Measurements from ENCODE around the gene IL19.

Gene IL19

DNA sequence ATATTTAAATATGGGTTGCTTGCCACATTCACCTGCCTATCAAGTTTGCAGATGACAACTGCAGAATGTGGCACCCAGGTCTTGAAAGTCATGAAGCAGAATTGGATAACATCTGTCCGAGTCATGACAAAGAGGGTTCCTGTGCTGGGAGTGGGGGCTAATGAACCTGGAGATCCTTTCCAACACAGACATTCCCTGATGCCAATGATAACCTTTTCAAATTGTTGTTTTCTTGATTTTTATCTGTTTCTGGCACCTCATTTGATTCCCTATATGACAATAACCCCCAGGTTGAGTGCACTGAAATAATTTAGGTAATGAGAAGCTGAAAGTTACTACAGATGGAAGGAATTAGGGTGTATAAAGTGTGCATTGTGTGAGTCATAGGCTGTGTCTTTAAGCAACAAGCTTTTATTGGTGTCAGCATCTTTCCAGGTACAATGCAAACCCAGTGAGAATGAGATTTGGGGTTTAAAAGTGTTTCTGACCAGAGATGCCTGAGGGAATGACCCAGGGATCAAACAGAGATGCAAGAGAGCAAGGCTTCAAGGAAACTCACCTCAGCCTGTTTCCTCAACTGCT lies 33.7 kb downstream of the IL19 start:
- no peaks in the 10 kb centered on the region for H3K36me3 ChIP-seq (ENCODE audit: control insufficient read depth in 1 of 2, insufficient read depth in 2 of 2, low read depth in 1 of 2, low read length in 2 of 2)

DNA sequence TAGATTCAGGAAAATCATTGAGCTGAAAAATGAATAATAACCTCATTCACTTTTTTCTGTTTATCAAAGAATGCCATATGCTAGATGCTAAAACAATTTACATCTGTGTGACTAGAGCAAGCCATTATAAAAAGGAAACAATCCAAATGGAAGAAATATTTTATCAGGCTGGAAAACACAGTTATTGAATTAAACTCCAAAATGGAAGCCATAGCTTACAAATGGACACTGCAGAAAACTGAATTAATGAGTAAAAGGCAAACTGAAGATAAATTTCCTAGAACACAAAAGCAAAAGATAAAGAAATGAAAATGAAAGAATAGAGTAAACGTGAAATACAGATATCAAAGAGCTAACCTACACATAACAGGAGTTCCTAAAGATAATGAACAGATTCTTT lies 34.8 kb downstream of the IL19 start:
- no peak overlapping the region for H2BK15ac ChIP-seq (ENCODE audit: low read depth, poor library complexity, severe bottlenecking)
- no peak overlapping the region for H3K4me2 ChIP-seq (ENCODE audit: low read length, poor library complexity, severe bottlenecking)
- H3K14ac ChIP-seq (ENCODE audit: low read length in 2 of 2) = no peak overlapping the region
- H3K4ac ChIP-seq (ENCODE audit: low read depth in 1 of 2, low read length in 2 of 2) = no peak overlapping the region
- no peak overlapping the region for H3K23ac ChIP-seq (ENCODE audit: low read length in 2 of 2)
- H3K9ac ChIP-seq (ENCODE audit: low read length) = no peak overlapping the region
- H3K36me3 ChIP-seq (ENCODE audit: control insufficient read depth in 1 of 2, insufficient read depth in 2 of 2, low read depth in 1 of 2, low read length in 2 of 2) = no peaks in the 10 kb centered on the region
- WGBS = no CpG with 5 or more reads among the region's 1 CpG
- no peaks in the 10 kb centered on the region for H3K4me1 ChIP-seq (ENCODE audit: control insufficient read depth, insufficient read depth, low read depth, low read length)
- no peak for DNase-seq
- no peak overlapping the region for H3K27ac ChIP-seq (ENCODE audit: low read length, poor library complexity, severe bottlenecking)
- no peak overlapping the region for H3K18ac ChIP-seq (ENCODE audit: low read depth in 1 of 2, low read length in 2 of 2)
- H3K4me3 ChIP-seq (ENCODE audit: insufficient read depth in 1 of 2, low read depth in 1 of 2, low read length in 2 of 2) = no peak overlapping the region
- H4K8ac ChIP-seq (ENCODE audit: low read length) = no peak overlapping the region
- H2AFZ ChIP-seq (ENCODE audit: low read depth, low read length) = no peak overlapping the region
- peaks cover 10 to 28% of the 10 kb centered on the region in 2 experiments for H3K27me3 ChIP-seq (ENCODE audit: control insufficient read depth in 1 of 2, insufficient read depth in 1 of 2, low read length in 2 of 2)
- no peak overlapping the region for H2AK5ac ChIP-seq (ENCODE audit: low read length, severe bottlenecking)
- no peak overlapping the region for H2BK5ac ChIP-seq (ENCODE audit: low read depth, low read length, poor library complexity, severe bottlenecking)
- no peaks in the 10 kb centered on the region for H3K79me1 ChIP-seq (replicated peaks; ENCODE audit: low read length, poor library complexity, severe bottlenecking)
- H2BK12ac ChIP-seq (ENCODE audit: low read length in 2 of 2) = no peak overlapping the region
- no peak overlapping the region for H4K91ac ChIP-seq (ENCODE audit: low read length)
- H2BK120ac ChIP-seq (ENCODE audit: low read depth, low read length) = no peak overlapping the region
- H3K9me3 ChIP-seq (ENCODE audit: control insufficient read depth, low read length) = no peaks in the 10 kb centered on the region

More for the DNA sequence above, 33.7 kb downstream of the IL19 start:
- Histone ChIP-seq H3K9ac (ENCODE audit: low read length) (no peak overlapping the region), H2BK12ac (ENCODE audit: low read length in 2 of 2) (peak overlapping the region in 1 of 2 experiments; percentile 3), H3K9me3 (ENCODE audit: control insufficient read depth, low read length) (no peaks in the 10 kb centered on the region), H2BK120ac (ENCODE audit: low read depth, low read length) (no peak overlapping the region), H4K91ac (ENCODE audit: low read length) (no peak overlapping the region), H4K8ac (ENCODE audit: low read length) (no peak overlapping the region), H3K27me3 (ENCODE audit: control insufficient read depth in 1 of 2, insufficient read depth in 1 of 2, low read length in 2 of 2) (peaks cover 10 to 36% of the 10 kb centered on the region in 2 experiments), H2BK15ac (ENCODE audit: low read depth, poor library complexity, severe bottlenecking) (no peak overlapping the region), H3K23ac (ENCODE audit: low read length in 2 of 2) (no peak overlapping the region), H3K14ac (ENCODE audit: low read length in 2 of 2) (no peak overlapping the region), H2AFZ (ENCODE audit: low read depth, low read length) (no peak overlapping the region), H3K27ac (ENCODE audit: low read length, poor library complexity, severe bottlenecking) (no peak overlapping the region), H3K18ac (ENCODE audit: low read depth in 1 of 2, low read length in 2 of 2) (no peak overlapping the region), H3K4me1 (ENCODE audit: control insufficient read depth, insufficient read depth, low read depth, low read length) (no peaks in the 10 kb centered on the region), H3K4ac (ENCODE audit: low read depth in 1 of 2, low read length in 2 of 2) (no peak overlapping the region), H2BK5ac (ENCODE audit: low read depth, low read length, poor library complexity, severe bottlenecking) (no peak overlapping the region), H3K4me2 (ENCODE audit: low read length, poor library complexity, severe bottlenecking) (no peak overlapping the region), H3K79me1 (replicated peaks; ENCODE audit: low read length, poor library complexity, severe bottlenecking) (no peaks in the 10 kb centered on the region), H2AK5ac (ENCODE audit: low read length, severe bottlenecking) (no peak overlapping the region), H3K4me3 (ENCODE audit: insufficient read depth in 1 of 2, low read depth in 1 of 2, low read length in 2 of 2) (no peak overlapping the region)
- WGBS = 88% methylated on average over 1 of the region's 1 CpG
- no peak for DNase-seq

DNA sequence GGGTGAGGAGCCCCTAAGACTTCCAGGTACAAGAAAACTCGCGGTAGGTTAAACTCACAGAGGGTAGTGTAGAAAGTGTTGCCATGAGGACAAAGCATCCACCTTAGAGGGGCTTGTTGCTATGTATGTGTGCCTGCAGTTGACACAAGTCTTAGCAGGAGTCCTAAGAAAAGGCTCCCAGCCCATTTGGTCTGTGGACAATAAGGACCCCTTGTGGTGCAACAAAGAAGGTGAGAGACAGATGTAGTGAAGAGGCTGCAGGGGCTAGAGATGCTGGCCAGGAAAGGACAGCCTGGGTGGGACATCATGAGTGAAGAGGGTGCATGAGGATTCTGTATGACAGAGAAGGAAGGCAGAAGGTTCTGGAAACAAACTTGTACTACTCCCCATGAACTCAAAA lies 38.0 kb downstream of the IL19 start:
- H3K4me3 ChIP-seq (ENCODE audit: insufficient read depth in 1 of 2, low read depth in 1 of 2, low read length in 2 of 2) = no peak overlapping the region
- H3K36me3 ChIP-seq (ENCODE audit: control insufficient read depth in 1 of 2, insufficient read depth in 2 of 2, low read depth in 1 of 2, low read length in 2 of 2) = no peaks in the 10 kb centered on the region
- no peak overlapping the region for H4K91ac ChIP-seq (ENCODE audit: low read length)
- no peaks in the 10 kb centered on the region for H3K4me1 ChIP-seq (ENCODE audit: control insufficient read depth, insufficient read depth, low read depth, low read length)
- H4K8ac ChIP-seq (ENCODE audit: low read length) = peak overlapping the region; percentile 4
- no peak overlapping the region for H3K23ac ChIP-seq (ENCODE audit: low read length in 2 of 2)
- H2AK5ac ChIP-seq (ENCODE audit: low read length, severe bottlenecking) = no peak overlapping the region
- no peak overlapping the region for H2AFZ ChIP-seq (ENCODE audit: low read depth, low read length)
- no peak overlapping the region for H3K27ac ChIP-seq (ENCODE audit: low read length, poor library complexity, severe bottlenecking)
- WGBS = 63% methylated on average over 2 of the region's 2 CpGs
- no peak overlapping the region for H2BK15ac ChIP-seq (ENCODE audit: low read depth, poor library complexity, severe bottlenecking)
- H2BK120ac ChIP-seq (ENCODE audit: low read depth, low read length) = no peak overlapping the region
- no peak overlapping the region for H3K18ac ChIP-seq (ENCODE audit: low read depth in 1 of 2, low read length in 2 of 2)
- no peak overlapping the region for H3K4me2 ChIP-seq (ENCODE audit: low read length, poor library complexity, severe bottlenecking)
- H3K4ac ChIP-seq (ENCODE audit: low read depth in 1 of 2, low read length in 2 of 2) = no peak overlapping the region
- H3K9ac ChIP-seq (ENCODE audit: low read length) = no peak overlapping the region
- peak; percentile 64 for DNase-seq
- H3K9me3 ChIP-seq (ENCODE audit: control insufficient read depth, low read length) = peaks cover 4% of the 10 kb centered on the region
- H2BK5ac ChIP-seq (ENCODE audit: low read depth, low read length, poor library complexity, severe bottlenecking) = no peak overlapping the region
- peak overlapping the region in 1 of 2 experiments; percentile 79 for H2BK12ac ChIP-seq (ENCODE audit: low read length in 2 of 2)
- no peaks in the 10 kb centered on the region for H3K79me1 ChIP-seq (replicated peaks; ENCODE audit: low read length, poor library complexity, severe bottlenecking)
- H3K14ac ChIP-seq (ENCODE audit: low read length in 2 of 2) = no peak overlapping the region
- peaks cover 10 to 28% of the 10 kb centered on the region in 2 experiments for H3K27me3 ChIP-seq (ENCODE audit: control insufficient read depth in 1 of 2, insufficient read depth in 1 of 2, low read length in 2 of 2)

DNA sequence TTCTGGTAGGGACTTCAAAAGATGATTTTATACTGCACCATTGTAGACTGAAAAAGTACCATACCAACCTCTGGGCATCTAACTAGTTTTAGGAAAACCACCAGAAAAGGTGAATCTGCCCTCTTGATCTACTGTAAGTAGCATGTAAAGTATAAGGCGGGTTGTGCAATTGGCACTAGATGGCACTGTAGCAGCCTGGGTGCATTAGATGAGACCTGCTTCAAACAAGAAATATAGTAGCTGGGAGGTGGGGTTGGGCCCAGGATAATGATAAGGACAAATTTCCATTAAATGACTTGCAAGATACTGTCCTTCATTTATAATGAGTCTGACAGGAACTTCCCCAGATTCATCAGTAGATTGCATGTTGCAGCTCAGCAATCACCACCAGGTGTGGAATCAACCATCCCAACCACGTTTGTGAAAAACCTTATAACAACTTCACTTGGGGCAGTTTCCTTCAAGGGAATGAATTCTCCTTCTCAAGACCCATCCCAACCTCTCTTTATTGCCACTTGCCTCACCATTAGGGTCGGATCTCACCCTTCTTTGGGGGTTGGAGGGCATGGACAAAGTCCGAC lies 39.0 kb downstream of the IL19 start:
- H2AK5ac ChIP-seq (ENCODE audit: low read length, severe bottlenecking) = no peak overlapping the region
- H4K91ac ChIP-seq (ENCODE audit: low read length) = no peak overlapping the region
- 66% methylated on average over 2 of the region's 4 CpGs for WGBS
- H2BK5ac ChIP-seq (ENCODE audit: low read depth, low read length, poor library complexity, severe bottlenecking) = no peak overlapping the region
- no peak overlapping the region for H3K9ac ChIP-seq (ENCODE audit: low read length)
- H3K9me3 ChIP-seq (ENCODE audit: control insufficient read depth, low read length) = peaks cover 4% of the 10 kb centered on the region
- no peak overlapping the region for H3K18ac ChIP-seq (ENCODE audit: low read depth in 1 of 2, low read length in 2 of 2)
- H3K4me2 ChIP-seq (ENCODE audit: low read length, poor library complexity, severe bottlenecking) = no peak overlapping the region
- DNase-seq = peak; percentile 43
- no peak overlapping the region for H3K23ac ChIP-seq (ENCODE audit: low read length in 2 of 2)
- no peak overlapping the region for H2BK120ac ChIP-seq (ENCODE audit: low read depth, low read length)
- no peak overlapping the region for H3K27ac ChIP-seq (ENCODE audit: low read length, poor library complexity, severe bottlenecking)
- H2AFZ ChIP-seq (ENCODE audit: low read depth, low read length) = no peak overlapping the region
- H3K36me3 ChIP-seq (ENCODE audit: control insufficient read depth in 1 of 2, insufficient read depth in 2 of 2, low read depth in 1 of 2, low read length in 2 of 2) = no peaks in the 10 kb centered on the region
- no peaks in the 10 kb centered on the region for H3K4me1 ChIP-seq (ENCODE audit: control insufficient read depth, insufficient read depth, low read depth, low read length)
- H2BK15ac ChIP-seq (ENCODE audit: low read depth, poor library complexity, severe bottlenecking) = no peak overlapping the region
- H3K14ac ChIP-seq (ENCODE audit: low read length in 2 of 2) = no peak overlapping the region
- no peak overlapping the region for H2BK12ac ChIP-seq (ENCODE audit: low read length in 2 of 2)
- H3K4ac ChIP-seq (ENCODE audit: low read depth in 1 of 2, low read length in 2 of 2) = no peak overlapping the region
- H3K27me3 ChIP-seq (ENCODE audit: control insufficient read depth in 1 of 2, insufficient read depth in 1 of 2, low read length in 2 of 2) = peaks cover 10 to 20% of the 10 kb centered on the region in 2 experiments
- H4K8ac ChIP-seq (ENCODE audit: low read length) = no peak overlapping the region
- no peaks in the 10 kb centered on the region for H3K79me1 ChIP-seq (replicated peaks; ENCODE audit: low read length, poor library complexity, severe bottlenecking)
- no peak overlapping the region for H3K4me3 ChIP-seq (ENCODE audit: insufficient read depth in 1 of 2, low read depth in 1 of 2, low read length in 2 of 2)
